Stimulated activated CD8-positive, alpha-beta memory T cell treated with anti-CD3 and anti-CD28 coated beads, Interleukin-15, amount 100 ng/mL, for 1 hour (primary cell): ENCODE measurements around the gene BAG2.

ENCODE experiments used
- DNase-seq: peaks from one replicate; pipeline ENCODE4 v3.0.0-alpha.2; 2020; ENCODE audit warnings: low read depth

BAG2 gene

DNA sequence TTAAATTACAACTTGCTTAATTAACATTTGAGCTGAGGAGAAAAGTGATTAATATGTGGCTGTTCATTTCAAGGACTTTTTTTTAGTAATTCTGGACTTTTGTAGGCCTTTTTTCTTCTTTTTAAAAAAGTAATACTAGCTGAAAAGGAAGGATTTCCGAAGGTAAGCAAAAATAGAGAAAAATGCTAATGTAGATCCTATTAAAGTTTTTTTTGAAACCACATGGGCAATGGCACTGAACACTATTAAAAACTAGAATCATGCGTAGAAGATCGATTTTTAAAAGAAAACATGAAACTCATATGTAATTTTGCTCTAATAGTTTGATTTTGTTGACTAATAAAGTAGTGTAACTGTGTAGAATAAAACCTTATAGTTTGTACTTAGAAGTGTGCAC is 2.4 kb downstream of the BAG2 start:
- no peak for DNase-seq

GRCh38 chr6:57177545-57178265 is 5.6 kb downstream of the BAG2 start:
- DNase-seq, result no peak

DNA sequence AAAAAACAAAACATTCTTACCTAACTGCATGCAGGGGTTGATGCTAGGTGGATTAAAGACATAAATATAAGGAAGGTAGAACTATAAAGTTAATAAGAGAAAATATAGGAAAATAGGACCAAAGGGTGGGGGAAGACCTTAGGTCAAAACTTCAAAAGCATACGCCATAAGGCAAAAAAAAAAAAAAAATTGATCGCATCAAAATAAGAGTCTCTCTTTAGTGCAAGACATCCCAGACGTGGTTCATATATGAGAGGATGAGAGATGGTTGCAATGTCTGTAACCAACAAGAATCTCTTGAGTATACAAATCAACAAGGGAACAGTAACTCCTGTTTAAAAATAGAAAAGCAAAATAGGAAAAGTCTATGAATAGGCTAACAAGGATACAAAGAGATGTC is 8.5 kb downstream of the BAG2 start:
- no peak for DNase-seq

- no peak for DNase-seq
Observed at GRCh38 chr6:57182017-57182432, 9.9 kb downstream of the BAG2 start.

GRCh38 chr6:57183336-57183735 is 11.2 kb downstream of the BAG2 start:
- no peak for DNase-seq

- DNase-seq, result no peak
Observed at GRCh38 chr6:57190140-57190539, 18.0 kb downstream of the BAG2 start.

DNA sequence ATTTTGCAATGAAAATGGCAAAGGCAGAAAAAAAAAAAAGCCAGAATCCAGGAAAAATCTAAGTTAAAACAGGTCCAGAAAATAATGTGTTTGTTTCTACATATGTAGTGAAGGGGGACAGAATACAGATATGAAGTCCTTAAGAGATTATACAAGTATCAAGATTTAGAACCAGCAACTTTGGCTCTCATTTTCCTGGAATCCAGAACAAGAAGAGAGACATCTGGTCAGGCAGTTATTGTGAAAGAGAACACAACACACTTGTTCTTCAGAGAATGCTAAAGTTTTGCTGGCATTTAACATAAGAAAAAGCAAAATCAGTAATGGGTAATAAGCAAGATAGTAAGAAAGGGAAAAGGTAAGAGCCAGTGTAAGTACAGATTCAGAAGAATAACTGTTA is 21.1 kb downstream of the BAG2 start:
- no peak for DNase-seq

DNA sequence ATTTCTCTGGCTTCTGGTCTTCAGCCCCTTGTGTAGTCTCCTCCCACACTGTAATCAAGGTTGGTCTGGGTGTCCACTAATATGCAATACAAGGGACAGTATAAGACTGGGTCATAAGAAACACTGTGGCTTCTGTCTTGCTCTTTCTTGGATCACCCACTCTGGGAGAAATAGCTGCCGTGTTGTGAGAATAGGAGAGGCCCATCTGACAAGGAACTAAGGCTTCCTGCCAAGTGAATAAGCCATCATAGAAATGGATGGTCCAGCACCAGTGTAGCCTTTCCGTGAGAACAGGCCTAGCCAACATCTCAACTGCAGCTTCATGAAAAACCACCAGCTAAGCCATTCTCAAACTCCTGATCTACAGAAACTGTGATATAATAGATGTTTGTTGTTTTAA is 23.3 kb downstream of the BAG2 start:
- no peak for DNase-seq

- DNase-seq, result no peak
Observed at GRCh38 chr6:57198926-57199636, 27.0 kb downstream of the BAG2 start.

DNA sequence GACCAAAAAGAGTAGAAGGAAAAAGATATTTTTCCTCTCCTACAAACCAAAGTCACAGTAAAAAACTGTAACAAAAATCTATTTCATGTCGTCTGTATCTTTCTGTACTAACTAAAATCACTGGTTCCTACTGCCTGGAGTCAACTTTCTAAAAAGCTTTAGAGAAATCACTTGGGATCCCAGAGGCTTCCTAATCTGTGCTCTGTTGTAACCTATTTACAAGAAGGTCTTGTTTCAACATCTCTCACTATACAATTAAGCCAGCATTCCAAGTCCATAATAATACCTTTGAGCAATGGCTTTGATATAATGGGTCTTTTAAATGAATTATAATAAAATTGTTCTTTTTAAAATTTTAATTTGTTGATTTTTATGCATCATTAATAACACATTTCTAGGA is 29.6 kb downstream of the BAG2 start:
- no peak for DNase-seq

DNA sequence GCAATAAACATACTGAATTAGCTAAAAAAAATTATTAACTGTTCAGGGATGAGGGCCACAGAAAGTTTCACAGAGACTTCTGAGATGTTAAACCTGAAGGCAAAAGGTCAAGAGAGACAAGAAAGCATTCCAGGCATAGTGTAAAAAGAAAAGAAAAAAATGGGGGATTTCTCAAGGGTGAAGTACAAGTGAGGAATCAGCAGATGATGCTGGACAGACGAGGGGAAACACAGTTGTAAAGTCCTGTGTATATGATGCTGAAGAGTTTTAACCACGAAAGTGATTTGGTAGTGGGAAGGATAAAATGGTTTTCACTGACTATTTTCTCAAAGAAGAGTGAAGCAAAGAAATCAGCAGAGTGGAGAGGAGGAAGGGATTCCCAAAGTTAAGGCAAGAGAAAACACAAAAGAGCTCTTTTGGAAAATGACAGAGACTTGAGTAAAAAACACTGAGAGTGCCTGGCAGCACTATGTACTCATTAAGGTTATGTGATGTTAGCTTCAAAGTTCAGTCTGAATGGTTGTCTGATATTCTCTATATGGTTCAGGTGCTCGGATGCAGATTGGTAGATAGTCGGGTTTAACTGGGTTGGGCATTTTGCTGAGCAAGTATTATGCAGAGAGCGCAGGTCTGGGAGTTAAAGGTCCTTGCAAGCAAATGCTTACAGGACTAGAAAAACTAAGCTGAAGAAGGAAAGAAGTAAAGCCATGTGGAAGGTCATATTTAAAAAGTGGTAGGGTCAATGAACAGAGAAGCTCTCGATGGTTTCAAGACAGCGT is 33.6 kb downstream of the BAG2 start:
- DNase-seq, result no peak

DNA sequence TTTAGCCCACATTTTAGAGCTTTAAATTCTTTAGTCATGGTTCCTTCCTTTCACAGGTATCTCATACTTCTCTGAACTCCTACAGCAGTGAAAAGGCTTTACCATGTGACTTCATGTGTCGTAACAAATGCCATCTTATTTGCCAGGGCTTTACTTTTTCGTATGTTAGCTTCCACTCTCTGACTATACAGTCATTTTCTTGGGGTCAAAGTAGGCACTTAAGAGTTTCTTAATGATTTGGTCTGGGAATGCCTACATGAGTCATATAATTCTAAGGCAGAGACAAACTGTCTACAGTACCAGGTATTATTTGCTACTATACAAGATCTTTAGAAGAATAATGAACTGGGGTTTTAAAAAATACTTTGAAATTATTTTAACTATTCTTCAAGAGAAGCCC is 35.0 kb downstream of the BAG2 start:
- DNase-seq, result no peak

GRCh38 chr6:57207872-57208271 is 35.7 kb downstream of the BAG2 start:
- no peak for DNase-seq

DNA sequence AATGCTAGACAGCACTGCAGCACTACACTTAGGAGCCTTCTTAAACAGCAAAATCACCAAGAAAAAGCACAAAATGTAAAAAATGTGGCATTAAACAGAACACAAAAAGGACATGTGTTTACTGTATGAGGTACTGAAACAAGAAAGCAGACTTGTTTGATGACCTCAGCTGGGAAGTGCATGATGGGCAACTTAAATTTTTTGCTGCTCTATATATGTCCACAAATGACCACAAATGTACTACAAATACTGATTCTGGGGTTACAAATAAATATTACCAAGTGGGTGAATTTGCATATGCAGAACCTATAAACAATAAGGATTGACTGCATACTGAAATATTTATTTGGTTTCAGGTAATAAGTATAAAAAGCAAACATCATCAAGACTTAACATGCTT is 36.9 kb downstream of the BAG2 start:
- no peak for DNase-seq

GRCh38 chr6:57210060-57210459 is 37.9 kb downstream of the BAG2 start:
- no peak for DNase-seq

DNA sequence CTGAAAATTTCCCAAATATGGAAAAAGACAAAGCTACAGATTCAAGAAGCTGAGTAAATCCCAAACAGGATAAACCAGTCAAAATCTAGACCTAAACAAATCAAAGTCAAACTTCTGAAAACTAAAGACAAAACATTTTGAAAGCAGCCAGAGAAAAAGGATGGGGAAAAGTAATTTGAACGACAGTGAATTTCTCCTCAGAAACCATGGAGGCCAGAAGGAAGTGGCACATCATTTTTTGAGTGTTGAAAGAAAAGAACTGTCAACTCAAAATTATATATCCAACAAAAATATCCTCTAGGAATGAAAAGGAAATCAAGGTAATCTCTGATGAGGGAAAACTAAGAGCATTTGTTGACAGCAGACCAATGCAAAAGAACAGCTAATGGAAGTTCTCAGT is 43.1 kb downstream of the BAG2 start:
- DNase-seq, result no peak

GRCh38 chr6:57216235-57217101 is 44.3 kb downstream of the BAG2 start:
- DNase-seq, result no peak

- DNase-seq, result no peak
Observed at GRCh38 chr6:57217270-57217669, 45.1 kb downstream of the BAG2 start.

DNA sequence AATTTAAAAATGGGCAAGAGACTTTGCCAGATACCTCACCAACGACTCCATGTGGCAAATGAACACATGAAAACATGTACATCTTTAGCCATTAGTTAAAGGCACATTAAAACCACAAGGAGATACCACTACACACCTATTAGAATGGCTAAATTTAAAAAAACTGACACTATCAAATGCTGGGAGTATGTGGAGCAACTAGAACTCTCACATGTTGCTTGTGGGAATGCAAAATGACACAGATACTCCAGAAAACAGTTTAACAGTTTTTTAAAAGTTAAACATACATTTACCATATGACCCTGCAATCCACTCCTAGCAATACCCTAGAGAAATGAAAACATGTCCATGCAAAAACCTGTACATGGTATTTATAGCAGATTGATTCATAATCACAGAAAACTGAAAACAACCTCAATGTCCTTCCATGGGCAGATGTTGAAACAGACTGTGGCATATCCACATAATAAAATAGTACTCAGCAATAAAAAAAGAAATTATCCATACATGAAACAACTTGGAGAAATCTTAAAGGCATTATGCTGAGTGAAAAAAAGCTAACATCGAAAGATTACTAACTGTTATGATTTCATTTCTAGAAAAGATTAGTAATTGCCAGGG is 48.1 kb downstream of the BAG2 start:
- DNase-seq, result no peak

DNA sequence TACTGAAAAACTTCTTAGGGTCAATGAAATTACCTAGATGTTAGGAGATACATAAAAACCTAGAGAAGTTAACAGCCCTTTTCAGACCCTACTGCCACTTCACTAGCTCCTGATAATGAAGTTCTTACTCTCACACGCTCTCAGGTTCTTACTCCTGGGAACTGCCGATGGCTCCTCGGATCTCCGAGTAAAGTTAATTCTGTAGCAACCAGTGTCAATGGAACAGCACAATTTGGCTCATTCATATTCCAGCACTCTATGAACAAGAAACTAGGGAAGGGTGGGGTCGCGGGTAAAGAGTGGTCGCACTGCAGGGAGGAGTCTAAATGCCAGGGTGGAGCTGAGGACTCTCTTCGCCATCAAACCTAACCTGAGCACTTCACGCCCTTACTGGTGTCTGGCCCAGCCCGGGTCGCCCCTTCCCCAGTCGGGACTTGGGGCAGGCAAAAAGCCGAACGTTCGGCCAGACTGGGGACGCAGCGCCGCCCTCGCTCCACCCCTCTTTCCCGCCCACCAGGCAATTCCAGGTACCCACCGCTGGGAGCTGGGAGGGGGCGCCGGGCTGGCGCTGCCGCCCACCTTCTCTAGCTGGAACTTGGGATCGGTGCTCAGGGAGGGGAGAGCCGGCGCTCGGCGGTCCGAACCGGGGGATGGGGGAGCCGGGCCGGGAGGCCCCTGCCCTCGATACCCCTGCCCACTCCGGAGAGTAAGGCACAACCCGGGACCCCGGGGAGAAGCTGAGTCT is 49.2 kb downstream of the BAG2 start:
- no peak for DNase-seq
